Mucosa of descending colon (tissue), 3 donors: ENCODE data around the gene TEX51. TPM values are rescaled to one million over a fixed set of nuclear protein-coding genes. Genes with fewer than 3 reads are reported as not detected.

ENCODE experiments used
- ATAC-seq: fragments of 200-7000 bp; cut with Tn5 transposase; one replicate; pipeline ENCODE4 v1.9.1; 2020; ENCODE audit warnings: mild to moderate bottlenecking, moderate library complexity
- DNase-seq, 3 donors: peaks; one replicate each; pipeline ENCODE4 v3.0.0-alpha.2; 2020
- H3K36me3 ChIP-seq: fragments of 200-600 bp; one replicate; pipeline ENCODE4 v1.8.0; 2021; ENCODE audit warnings: low read depth, mild to moderate bottlenecking
- H3K4me1 ChIP-seq: fragments of 200-600 bp; one replicate; pipeline ENCODE4 v1.8.0; 2021; ENCODE audit warnings: low read depth, mild to moderate bottlenecking
- H3K4me3 ChIP-seq: fragments of 200-600 bp; one replicate; pipeline ENCODE4 v1.8.0; 2021; ENCODE audit warnings: mild to moderate bottlenecking
- H3K9me3 ChIP-seq: fragments of 200-600 bp; one replicate; pipeline ENCODE4 v1.8.0; 2021; ENCODE audit warnings: mild to moderate bottlenecking
- CTCF ChIP-seq: fragments of 200-600 bp; IDR thresholded peaks from one replicate; pipeline ENCODE4 v1.8.0; 2022; ENCODE audit warnings: antibody characterized with exemption, mild to moderate bottlenecking
- intact Hi-C, 2 donors: fragments of 100-400 bp; cut with DNase I in 1 of 2; cut with micrococcal nuclease in 1 of 2; formaldehyde crosslinking; loops; one replicate each; pipeline versions ENCODE4 v1.11.0 to v1.11.1; 2022; cut with DNase I, micrococcal nuclease
- total RNA-seq, 3 donors: library from RNA; stranded (reverse); fragmentation: NEBNext Ultra II Directional in 2 of 3; extraction: Animal tissue kit (Norgen Biotek cat#: 25700) in 2 of 3; gene quantifications; one replicate each; pipeline versions ENCODE4 v1.2.1 to v1.2.4, GENCODE V29; 2021 to 2023
- donor health status: DM: no; HTN: no; CAD: no; lungs with moderate emphysema.
- donor health status: DM: no; HTN: no; CAD: no.
- donor health status: DM: no; HTN: yes; CAD: no.

The TEX51 gene
- total RNA-seq, 3 donors from 2014 or later: not detected

- no peak for TF ChIP-seq CTCF
- intact Hi-C loops: no loop called here
- Histone ChIP-seq H3K9me3 (no peaks in the 10 kb centered on the region), H3K36me3 (no peaks in the 10 kb centered on the region), H3K4me3 (no peak overlapping the region), H3K4me1 (no peaks in the 10 kb centered on the region)
- no peak for DNase-seq
- ATAC-seq: no peak
These were observed 35.0 kb downstream of the TEX51 start for GRCh38 chr2:126933711-126934091.

- Histone ChIP-seq H3K9me3 (no peaks in the 10 kb centered on the region), H3K4me1 (no peaks in the 10 kb centered on the region), H3K36me3 (no peaks in the 10 kb centered on the region), H3K4me3 (no peak overlapping the region)
- no peak for TF ChIP-seq CTCF
- ATAC-seq: no peak
- intact Hi-C loops: no loop called here
- DNase-seq: no peak
These were observed 36.1 kb downstream of the TEX51 start for GRCh38 chr2:126934809-126935208.

GRCh38 chr2:126935774-126936173 lies 37.1 kb downstream of the TEX51 start:
- intact Hi-C loops: no loop called here
- ATAC-seq (no peak), DNase-seq (no peak)
- no peak overlapping the region for H3K4me3 ChIP-seq
- no peaks in the 10 kb centered on the region for H3K4me1 ChIP-seq
- H3K36me3 ChIP-seq: no peaks in the 10 kb centered on the region
- no peak for TF ChIP-seq CTCF
- H3K9me3 ChIP-seq: no peaks in the 10 kb centered on the region

GRCh38 chr2:126936219-126936723 lies 37.6 kb downstream of the TEX51 start:
- ATAC-seq (no peak), DNase-seq (no peak)
- H3K36me3 ChIP-seq: no peaks in the 10 kb centered on the region
- no peaks in the 10 kb centered on the region for H3K9me3 ChIP-seq
- H3K4me1 ChIP-seq: no peaks in the 10 kb centered on the region
- no peak for TF ChIP-seq CTCF
- H3K4me3 ChIP-seq: no peak overlapping the region
- intact Hi-C loops: no loop called here

GRCh38 chr2:126940331-126940730 lies 41.6 kb downstream of the TEX51 start:
- TF ChIP-seq CTCF: no peak
- no peak for ATAC-seq
- intact Hi-C loops: no loop called here
- Histone ChIP-seq H3K4me1 (no peaks in the 10 kb centered on the region), H3K9me3 (no peaks in the 10 kb centered on the region), H3K36me3 (no peaks in the 10 kb centered on the region), H3K4me3 (no peak overlapping the region)
- no peak for DNase-seq
